Embryonic facial prominence (tissue), 1 donor: ENCODE measurements around the gene PRICKLE2.

Experiments used
- DNase-seq: peaks from one replicate; pipeline ENCODE4 v3.0.0-alpha.2; 2016; ENCODE audit errors: extremely low spot score

Gene PRICKLE2, protein sequence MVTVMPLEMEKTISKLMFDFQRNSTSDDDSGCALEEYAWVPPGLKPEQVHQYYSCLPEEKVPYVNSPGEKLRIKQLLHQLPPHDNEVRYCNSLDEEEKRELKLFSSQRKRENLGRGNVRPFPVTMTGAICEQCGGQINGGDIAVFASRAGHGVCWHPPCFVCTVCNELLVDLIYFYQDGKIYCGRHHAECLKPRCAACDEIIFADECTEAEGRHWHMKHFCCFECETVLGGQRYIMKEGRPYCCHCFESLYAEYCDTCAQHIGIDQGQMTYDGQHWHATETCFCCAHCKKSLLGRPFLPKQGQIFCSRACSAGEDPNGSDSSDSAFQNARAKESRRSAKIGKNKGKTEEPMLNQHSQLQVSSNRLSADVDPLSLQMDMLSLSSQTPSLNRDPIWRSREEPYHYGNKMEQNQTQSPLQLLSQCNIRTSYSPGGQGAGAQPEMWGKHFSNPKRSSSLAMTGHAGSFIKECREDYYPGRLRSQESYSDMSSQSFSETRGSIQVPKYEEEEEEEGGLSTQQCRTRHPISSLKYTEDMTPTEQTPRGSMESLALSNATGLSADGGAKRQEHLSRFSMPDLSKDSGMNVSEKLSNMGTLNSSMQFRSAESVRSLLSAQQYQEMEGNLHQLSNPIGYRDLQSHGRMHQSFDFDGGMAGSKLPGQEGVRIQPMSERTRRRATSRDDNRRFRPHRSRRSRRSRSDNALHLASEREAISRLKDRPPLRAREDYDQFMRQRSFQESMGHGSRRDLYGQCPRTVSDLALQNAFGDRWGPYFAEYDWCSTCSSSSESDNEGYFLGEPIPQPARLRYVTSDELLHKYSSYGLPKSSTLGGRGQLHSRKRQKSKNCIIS

GRCh38 chr3:64224826-64225610 is at the start of gene PRICKLE2:
PRICKLE2 (minus strand) TSS chr3:64225466; CDS start chr3:64198927, 26,539 bp downstream.
- DNase-seq: no peak

DNA sequence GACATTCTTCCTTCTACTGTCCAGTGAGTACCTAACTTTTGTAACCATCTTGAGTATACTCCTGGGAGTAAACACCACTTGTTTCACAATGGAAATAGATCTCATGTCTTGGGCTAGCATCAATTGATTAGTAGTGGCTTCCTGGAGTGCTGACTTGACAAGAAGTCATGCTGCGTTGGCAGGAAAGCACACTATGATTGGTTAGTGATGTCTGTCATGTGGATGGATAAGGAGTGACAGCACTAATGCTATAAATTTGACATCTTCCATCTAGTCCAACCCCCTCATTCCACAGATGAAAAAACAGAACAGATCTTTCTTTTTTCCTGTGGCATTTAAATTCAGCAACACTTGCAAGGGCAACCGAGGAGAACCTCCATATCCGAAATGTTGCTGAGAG is 47.6 kb upstream of the PRICKLE2 start:
- DNase-seq: no peak

DNA sequence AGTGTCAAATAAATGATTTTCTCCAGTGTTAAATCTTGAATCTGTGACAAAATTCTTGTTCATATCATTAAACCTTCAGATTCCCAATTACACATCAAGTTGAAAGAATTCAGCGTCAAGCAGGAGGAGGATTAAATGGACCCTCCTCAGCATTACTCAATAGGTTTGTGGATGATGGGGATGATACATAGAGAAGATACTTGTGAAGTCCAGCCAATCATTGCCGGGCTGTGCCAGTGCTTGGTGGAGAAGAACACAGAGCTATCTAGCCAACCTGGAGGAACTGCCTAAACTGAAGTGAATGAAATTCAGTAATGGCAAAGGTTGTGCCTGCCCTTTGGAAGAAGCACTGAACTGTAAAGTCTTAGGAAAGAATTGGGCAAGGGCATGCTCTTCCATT is 47.0 kb upstream of the PRICKLE2 start:
- no peak for DNase-seq

DNA sequence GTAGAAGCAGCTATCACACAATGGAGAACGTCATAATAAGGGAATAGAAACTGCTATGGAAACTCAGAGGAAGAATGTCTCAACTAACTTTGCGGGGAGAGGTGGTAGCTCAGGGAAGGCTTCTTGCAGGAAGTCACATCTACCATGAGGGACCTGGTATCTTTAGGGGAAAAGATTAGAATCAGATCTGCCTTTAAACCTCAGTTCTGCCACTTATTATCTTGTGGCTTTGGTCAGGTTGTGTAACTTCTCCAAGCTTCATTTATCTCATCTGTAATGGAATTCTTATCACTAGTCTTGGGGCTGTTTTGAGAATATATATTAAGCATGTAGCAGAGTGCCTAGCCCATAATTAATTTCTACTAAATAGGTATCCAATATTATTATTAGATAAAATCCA is 46.4 kb upstream of the PRICKLE2 start:
- no peak for DNase-seq

- no peak for DNase-seq
These were observed 45.6 kb upstream of the PRICKLE2 start for GRCh38 chr3:64270866-64271260.

- DNase-seq: no peak
These were observed 45.0 kb upstream of the PRICKLE2 start for GRCh38 chr3:64270142-64270865.

GRCh38 chr3:64268926-64269325 is 43.7 kb upstream of the PRICKLE2 start:
- no peak for DNase-seq

- DNase-seq: peak; percentile 20
These were observed 42.7 kb upstream of the PRICKLE2 start for GRCh38 chr3:64267721-64268604.

GRCh38 chr3:64266983-64267382 is 41.7 kb upstream of the PRICKLE2 start:
- DNase-seq: no peak

DNA sequence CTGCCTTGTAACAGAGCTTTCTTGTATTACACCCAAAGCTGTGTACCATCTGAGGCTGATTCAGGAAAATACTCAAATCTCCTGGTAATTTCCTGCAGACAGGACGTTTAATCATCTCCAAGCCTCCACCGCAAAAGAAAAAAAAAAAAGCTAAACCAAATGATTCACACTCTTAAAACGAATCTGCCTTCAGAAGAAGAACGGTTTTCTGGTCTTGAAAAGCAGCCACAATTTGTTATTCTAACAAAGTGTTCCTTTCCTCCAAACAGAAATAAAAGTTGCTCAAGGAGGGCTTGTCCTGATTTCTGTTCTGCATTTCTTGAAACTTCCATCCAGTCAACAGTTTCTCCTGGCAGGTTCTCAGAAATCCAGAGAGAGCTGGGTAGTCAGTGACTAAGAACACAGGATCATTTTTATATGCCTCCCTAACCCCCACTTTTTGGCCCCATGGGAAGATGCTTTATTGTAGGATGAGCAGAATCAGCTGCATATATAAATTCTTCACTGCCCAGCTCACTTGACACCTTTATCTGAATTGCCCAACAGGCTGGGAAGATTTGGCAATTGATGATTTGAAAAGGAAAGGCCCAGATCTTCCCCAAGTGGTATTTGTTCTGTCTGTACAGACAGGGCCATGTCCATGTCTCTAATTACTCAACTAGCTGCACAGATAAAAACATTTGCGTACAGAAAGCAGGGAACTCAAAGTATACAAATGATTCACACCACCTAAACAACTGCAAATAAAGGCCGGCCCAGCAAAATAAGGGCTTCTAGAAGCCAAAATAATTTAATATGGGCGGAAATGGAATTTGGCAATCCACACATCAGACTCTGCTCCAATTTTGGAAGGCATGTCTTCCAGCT is 41.0 kb upstream of the PRICKLE2 start:
- no peak for DNase-seq

DNA sequence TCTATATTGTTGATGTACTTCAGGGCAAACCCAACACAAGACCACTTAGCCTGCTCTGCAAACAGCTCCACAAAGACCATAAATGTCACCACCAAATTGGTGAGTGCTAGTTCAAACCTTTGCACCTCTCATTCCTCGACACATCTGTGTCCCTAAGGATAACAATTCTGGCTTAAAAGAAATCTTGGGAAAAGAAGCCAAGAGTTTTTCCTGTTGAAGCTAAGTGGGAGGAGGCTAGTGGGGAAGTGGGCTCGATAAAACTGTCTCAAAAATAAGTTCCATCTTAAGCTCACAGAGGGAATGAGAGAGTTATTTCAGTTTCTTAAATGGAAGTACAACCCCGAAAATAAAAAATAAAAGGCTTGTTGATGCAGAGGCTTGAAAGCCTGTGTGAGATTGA is 40.4 kb upstream of the PRICKLE2 start:
- no peak for DNase-seq

- no peak for DNase-seq
These were observed 39.3 kb upstream of the PRICKLE2 start for GRCh38 chr3:64264501-64265109.

DNA sequence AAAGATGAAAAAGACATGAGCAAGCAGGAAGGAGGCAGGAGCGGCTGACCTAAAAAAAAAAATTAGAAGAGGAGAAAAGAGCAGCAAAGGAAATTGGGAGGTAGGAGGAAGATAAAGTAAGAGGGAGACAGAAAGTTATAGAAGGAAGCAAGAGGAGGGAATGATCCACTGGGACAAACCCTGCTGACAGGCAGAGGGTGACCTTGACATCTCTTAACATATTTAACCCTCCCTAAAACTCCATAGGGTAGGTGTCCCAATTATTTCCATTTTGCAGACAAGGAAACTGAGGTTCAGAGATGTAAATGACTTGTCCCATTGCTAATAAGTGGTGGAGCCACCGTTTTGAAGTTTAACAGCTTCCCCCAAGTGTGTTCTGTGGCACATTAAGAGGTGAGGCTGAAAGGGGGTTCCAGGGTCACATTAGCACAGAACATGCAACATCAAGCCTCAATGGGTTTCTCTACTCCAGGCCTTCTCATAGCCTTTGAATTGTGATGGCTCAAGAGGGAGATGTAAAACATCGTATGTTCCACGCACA is 37.4 kb upstream of the PRICKLE2 start:
- no peak for DNase-seq

- peak; percentile 29 for DNase-seq
These were observed 35.2 kb upstream of the PRICKLE2 start for GRCh38 chr3:64260431-64260830.

DNA sequence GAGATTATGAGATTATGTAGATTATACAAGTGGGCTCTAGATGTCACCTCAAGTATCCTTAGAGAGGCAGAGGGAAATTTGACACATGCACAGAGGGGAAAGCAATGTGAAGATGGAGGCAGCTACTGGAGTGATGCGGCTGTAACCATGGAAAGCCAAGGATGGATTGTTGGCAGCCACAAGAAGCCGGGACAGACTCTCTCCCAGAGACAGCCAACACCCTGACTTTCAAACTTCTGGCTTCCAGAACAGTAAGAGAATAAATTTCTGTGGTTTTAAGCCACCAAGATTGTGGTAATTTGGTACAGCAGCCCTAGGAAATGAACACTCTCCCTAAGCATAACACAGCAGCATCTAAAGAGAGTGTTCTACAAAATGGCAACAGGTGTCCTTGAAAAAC is 34.4 kb upstream of the PRICKLE2 start:
- no peak for DNase-seq

- DNase-seq: no peak
These were observed 32.0 kb upstream of the PRICKLE2 start for GRCh38 chr3:64257100-64257755.

- DNase-seq: no peak
These were observed 30.6 kb upstream of the PRICKLE2 start for GRCh38 chr3:64255741-64256340.

- no peak for DNase-seq
These were observed 29.2 kb upstream of the PRICKLE2 start for GRCh38 chr3:64254443-64254842.
